WI38 (cell line): Measurements from ENCODE around the gene MPPED1.

Source experiments
- H3K4me3 ChIP-seq: 2 replicates; pipeline ENCODE4 v1.5.1; 2011; ENCODE audit warnings: low read depth, mild to moderate bottlenecking, control low read depth, low read length
- CTCF ChIP-seq: IDR thresholded peaks from 2 replicates; pipeline ENCODE4 v1.5.1; 2012; ENCODE audit warnings: low read depth, mild to moderate bottlenecking, control low read depth, low read length

MPPED1 gene

GRCh38 chr22:43533656-43534428 is 122.0 kb downstream of the MPPED1 start:
- H3K4me3 ChIP-seq = no peak overlapping the region
- no peak for TF ChIP-seq CTCF

GRCh38 chr22:43534916-43535315 is 123.1 kb downstream of the MPPED1 start:
- no peak overlapping the region for H3K4me3 ChIP-seq
- TF ChIP-seq CTCF = no peak

GRCh38 chr22:43535336-43535735 is 123.5 kb downstream of the MPPED1 start:
- no peak for TF ChIP-seq CTCF

DNA sequence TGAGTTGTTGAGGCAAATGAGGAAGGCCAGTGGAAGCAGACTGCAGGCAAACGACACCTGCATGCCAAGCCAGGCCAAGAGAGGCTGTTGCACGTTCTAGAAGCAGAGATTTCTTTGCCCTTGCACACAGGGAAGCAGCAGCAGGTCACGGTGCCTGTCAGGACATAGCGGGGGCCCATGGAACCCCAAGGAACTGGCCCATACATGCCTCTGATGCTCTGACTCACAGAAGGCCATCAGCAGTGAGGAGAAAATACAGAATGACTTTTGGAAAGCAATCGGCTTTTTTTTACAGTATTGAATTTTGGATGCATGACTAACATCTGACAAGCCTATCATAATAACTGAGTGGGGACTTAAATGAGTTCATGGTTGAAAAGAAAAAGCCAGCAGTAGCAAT is 123.9 kb downstream of the MPPED1 start:
- no peak overlapping the region for H3K4me3 ChIP-seq
- TF ChIP-seq CTCF = no peak

More at GRCh38 chr22:43535336-43535735, 123.5 kb downstream of the MPPED1 start:
- no peak overlapping the region for H3K4me3 ChIP-seq

- no peak overlapping the region for H3K4me3 ChIP-seq
- no peak for TF ChIP-seq CTCF
Observed at GRCh38 chr22:43537019-43537585, 125.3 kb downstream of the MPPED1 start.

GRCh38 chr22:43539572-43540528 is 128.0 kb downstream of the MPPED1 start:
- TF ChIP-seq CTCF = no peak
- H3K4me3 ChIP-seq = no peak overlapping the region
